GM13977 (cell line): Measurements from ENCODE around the gene MAGI1.

Experiments
- DNase-seq: peaks from one replicate; pipeline ENCODE4 v3.0.0; 2012; ENCODE audit warnings: low spot score
- CTCF ChIP-seq: IDR thresholded peaks from 2 replicates; pipeline ENCODE4 v1.5.1; 2012; ENCODE audit warnings: mild to moderate bottlenecking, control low read depth; ENCODE audit not compliant: insufficient read depth; ENCODE audit errors: extremely low read depth, missing control alignments
- in situ Hi-C: fragments of 300-500 bp; cut with MboI; formaldehyde crosslinking; loops from one replicate; pipeline ENCODE4 v1.12.0; 2022; ENCODE audit warnings: low sequenced_read_pairs, low pct_unique_long_range_greater_than_20kb, mixed read lengths, inconsistent platforms; ENCODE audit not compliant: unreplicated experiment

MAGI1 gene

GRCh38 chr3:65318231-65318630, 720.5 kb downstream of the MAGI1 start:
- in situ Hi-C loops = no loop called here
- no peak for DNase-seq
- no peak for TF ChIP-seq CTCF

- no peak for DNase-seq
- no peak for TF ChIP-seq CTCF
- in situ Hi-C loops = no loop called here
Measured at GRCh38 chr3:65314916-65315315, 723.8 kb downstream of the MAGI1 start.

- in situ Hi-C loops = no loop called here
- DNase-seq = no peak
- TF ChIP-seq CTCF = no peak
Measured at GRCh38 chr3:65314269-65314668, 724.4 kb downstream of the MAGI1 start.

- in situ Hi-C loops = no loop called here
- no peak for TF ChIP-seq CTCF
- DNase-seq = no peak
Measured at GRCh38 chr3:65313666-65314065, 725.1 kb downstream of the MAGI1 start.

GRCh38 chr3:65305836-65306235, 732.9 kb downstream of the MAGI1 start:
- in situ Hi-C loops = no loop called here
- no peak for DNase-seq
- no peak for TF ChIP-seq CTCF
